Measurements from ENCODE around the gene MSL3. TPM values are rescaled to one million over a fixed set of nuclear protein-coding genes. Genes with fewer than 3 reads are reported as not detected.

The MSL3 gene
- total RNA-seq, 1 experiment from 2014 or later = 17.0 TPM

GRCh38 chrX:11750694-11751093, 7.3 kb upstream of the MSL3 start:
- no peak for ATAC-seq
- POLR2A ChIA-PET = no interaction called here
- CTCF ChIA-PET = no interaction called here
- BruUV-seq (replicated peaks) = no TSS peak
- no peaks in the 10 kb centered on the region for H3K4me1 ChIP-seq (ENCODE audit: control insufficient read depth, insufficient read depth, low read length)
- H3K9me3 ChIP-seq (ENCODE audit: control insufficient read depth, insufficient read depth, low read depth, low read length) = no peaks in the 10 kb centered on the region
- in situ Hi-C loops (cut with HindIII; ENCODE audit: low pct_unique_long_range_greater_than_20kb, low sequenced_read_pairs) = no loop called here
- no peak overlapping the region for H3K27ac ChIP-seq (ENCODE audit: low read length)
- no peaks in the 10 kb centered on the region for H3K27me3 ChIP-seq (ENCODE audit: control insufficient read depth, insufficient read depth, low read length)
- no peaks in the 10 kb centered on the region for H3K36me3 ChIP-seq (ENCODE audit: control insufficient read depth, insufficient read depth, low read length)
- DNase-seq (ENCODE audit: low read depth, low spot score) = no peak
- H3K4me3 ChIP-seq (ENCODE audit: low read depth in 2 of 2, low read length in 2 of 2) = no peak overlapping the region
- TF ChIP-seq TCF7L2 (IDR thresholded peaks at IDR 0.05; ENCODE audit: low read depth, low read length) (no peak), POLR2AphosphoS5 (IDR thresholded peaks at IDR 0.05; ENCODE audit: low read depth, low read length) (no peak), SIN3A (IDR thresholded peaks at IDR 0.05; ENCODE audit: borderline replicate concordance, insufficient read depth, low read depth, low read length) (no peak), CTCF (IDR thresholded peaks at IDR 0.05) (no peak)
- TF ChIP-seq, protein P1, sequence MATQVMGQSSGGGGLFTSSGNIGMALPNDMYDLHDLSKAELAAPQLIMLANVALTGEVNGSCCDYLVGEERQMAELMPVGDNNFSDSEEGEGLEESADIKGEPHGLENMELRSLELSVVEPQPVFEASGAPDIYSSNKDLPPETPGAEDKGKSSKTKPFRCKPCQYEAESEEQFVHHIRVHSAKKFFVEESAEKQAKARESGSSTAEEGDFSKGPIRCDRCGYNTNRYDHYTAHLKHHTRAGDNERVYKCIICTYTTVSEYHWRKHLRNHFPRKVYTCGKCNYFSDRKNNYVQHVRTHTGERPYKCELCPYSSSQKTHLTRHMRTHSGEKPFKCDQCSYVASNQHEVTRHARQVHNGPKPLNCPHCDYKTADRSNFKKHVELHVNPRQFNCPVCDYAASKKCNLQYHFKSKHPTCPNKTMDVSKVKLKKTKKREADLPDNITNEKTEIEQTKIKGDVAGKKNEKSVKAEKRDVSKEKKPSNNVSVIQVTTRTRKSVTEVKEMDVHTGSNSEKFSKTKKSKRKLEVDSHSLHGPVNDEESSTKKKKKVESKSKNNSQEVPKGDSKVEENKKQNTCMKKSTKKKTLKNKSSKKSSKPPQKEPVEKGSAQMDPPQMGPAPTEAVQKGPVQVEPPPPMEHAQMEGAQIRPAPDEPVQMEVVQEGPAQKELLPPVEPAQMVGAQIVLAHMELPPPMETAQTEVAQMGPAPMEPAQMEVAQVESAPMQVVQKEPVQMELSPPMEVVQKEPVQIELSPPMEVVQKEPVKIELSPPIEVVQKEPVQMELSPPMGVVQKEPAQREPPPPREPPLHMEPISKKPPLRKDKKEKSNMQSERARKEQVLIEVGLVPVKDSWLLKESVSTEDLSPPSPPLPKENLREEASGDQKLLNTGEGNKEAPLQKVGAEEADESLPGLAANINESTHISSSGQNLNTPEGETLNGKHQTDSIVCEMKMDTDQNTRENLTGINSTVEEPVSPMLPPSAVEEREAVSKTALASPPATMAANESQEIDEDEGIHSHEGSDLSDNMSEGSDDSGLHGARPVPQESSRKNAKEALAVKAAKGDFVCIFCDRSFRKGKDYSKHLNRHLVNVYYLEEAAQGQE (IDR thresholded peaks at IDR 0.05; ENCODE audit: insufficient read depth in 1 of 2, low read depth in 2 of 2, low read length in 1 of 2) = no peak
- intact Hi-C loops (cut with micrococcal nuclease; ENCODE audit: unreplicated experiment) = no loop called here

- POLR2A ChIA-PET = no interaction called here
- H3K27ac ChIP-seq (ENCODE audit: low read length) = no peak overlapping the region
- intact Hi-C loops (cut with micrococcal nuclease; ENCODE audit: unreplicated experiment) = no loop called here
These were observed 6.8 kb upstream of the MSL3 start for GRCh38 chrX:11751261-11751660.

More at GRCh38 chrX:11751261-11751660, 6.8 kb upstream of the MSL3 start:
- TF ChIP-seq, protein P1 (IDR thresholded peaks at IDR 0.05; ENCODE audit: insufficient read depth in 1 of 2, low read depth in 2 of 2, low read length in 1 of 2) = no peak
- TF ChIP-seq TCF7L2 (IDR thresholded peaks at IDR 0.05; ENCODE audit: low read depth, low read length) (no peak), CTCF (IDR thresholded peaks at IDR 0.05) (no peak), SIN3A (IDR thresholded peaks at IDR 0.05; ENCODE audit: borderline replicate concordance, insufficient read depth, low read depth, low read length) (no peak), POLR2AphosphoS5 (IDR thresholded peaks at IDR 0.05; ENCODE audit: low read depth, low read length) (no peak)
- DNase-seq (ENCODE audit: low read depth, low spot score) = no peak
- H3K4me3 ChIP-seq (ENCODE audit: low read depth in 2 of 2, low read length in 2 of 2) = no peak overlapping the region
- H3K4me1 ChIP-seq (ENCODE audit: control insufficient read depth, insufficient read depth, low read length) = no peaks in the 10 kb centered on the region
- H3K9me3 ChIP-seq (ENCODE audit: control insufficient read depth, insufficient read depth, low read depth, low read length) = no peaks in the 10 kb centered on the region
- no TSS peak for BruUV-seq (replicated peaks)
- CTCF ChIA-PET = no interaction called here
- no peaks in the 10 kb centered on the region for H3K36me3 ChIP-seq (ENCODE audit: control insufficient read depth, insufficient read depth, low read length)
- H3K27me3 ChIP-seq (ENCODE audit: control insufficient read depth, insufficient read depth, low read length) = no peaks in the 10 kb centered on the region
- no peak for ATAC-seq
- in situ Hi-C loops (cut with HindIII; ENCODE audit: low pct_unique_long_range_greater_than_20kb, low sequenced_read_pairs) = no loop called here

Data from Panc1 (cell line).